OCI-LY7 (cell line): ENCODE results near the gene TMEM37. TPM values are rescaled to one million over a fixed set of nuclear protein-coding genes. Genes with fewer than 3 reads are reported as not detected.

ENCODE experiments used
- BruUV-seq: library from RNA; stranded (reverse); fragments of 400-500 nt; replicated peaks from 2 replicates; lab custom pipeline; 2021; lab: Mats Ljungman, UMichigan
- CTCF ChIA-PET: fragments of 300-600 bp; sonication (Branson Sonifier 250); formaldehyde crosslinking; loops from one replicate; lab custom pipeline; 2022; ENCODE audit warnings: antibody characterized with exemption; ENCODE audit not compliant: unreplicated experiment; lab: Charles Lee
- POLR2A ChIA-PET: fragments of 300-600 bp; sonication (Branson Sonifier 250); formaldehyde crosslinking; loops from one replicate; lab custom pipeline; 2022; ENCODE audit warnings: antibody characterized with exemption; lab: Charles Lee
- DNase-seq: peaks from one replicate; pipeline ENCODE4 v3.0.0-alpha.2; 2015; ENCODE audit warnings: low spot score
- H2AFZ ChIP-seq: fragments of 200-600 bp; sonication (generic), shearing (Covaris generic); 2 replicates; pipeline ENCODE4 v1.6.1; 2014; ENCODE audit warnings: mild to moderate bottlenecking, antibody characterized with exemption, low read length, moderate library complexity
- H3K27ac ChIP-seq: fragments of 200-600 bp; sonication (generic); 2 replicates; pipeline ENCODE4 v1.5.1; 2014; ENCODE audit warnings: mixed run types, low read depth, mild to moderate bottlenecking, moderate library complexity, low read length, inconsistent platforms; ENCODE audit not compliant: poor library complexity, severe bottlenecking
- H3K36me3 ChIP-seq: fragments of 200-600 bp; sonication (generic); 2 replicates; pipeline ENCODE4 v1.6.1; 2014; ENCODE audit warnings: mild to moderate bottlenecking, antibody characterized with exemption, low read length, moderate library complexity, mixed read lengths; ENCODE audit not compliant: insufficient read depth
- H3K4me1 ChIP-seq: fragments of 200-600 bp; sonication (generic); 2 replicates; pipeline ENCODE4 v1.5.1; 2014; ENCODE audit warnings: mild to moderate bottlenecking, low read length; ENCODE audit not compliant: insufficient read depth, poor library complexity, severe bottlenecking
- H3K4me2 ChIP-seq: fragments of 200-600 bp; sonication (generic); 2 replicates; pipeline ENCODE4 v1.6.1; 2014; ENCODE audit warnings: mild to moderate bottlenecking, low read length
- H3K4me3 ChIP-seq: fragments of 200-600 bp; sonication (generic); 2 replicates; pipeline ENCODE4 v1.5.1; 2014; ENCODE audit warnings: mild to moderate bottlenecking, low read depth, low read length; ENCODE audit not compliant: poor library complexity, severe bottlenecking
- H3K79me2 ChIP-seq: fragments of 200-600 bp; sonication (generic); 2 replicates; pipeline ENCODE4 v1.6.1; 2016; ENCODE audit warnings: low read depth, mild to moderate bottlenecking, low read length, moderate library complexity, mixed read lengths; ENCODE audit not compliant: insufficient read depth
- H3K9me2 ChIP-seq: fragments of 200-600 bp; sonication (generic); 2 replicates; pipeline ENCODE4 v1.6.1; 2016; ENCODE audit warnings: mild to moderate bottlenecking, low read length, mixed read lengths; ENCODE audit not compliant: insufficient read depth
- H3K9me3 ChIP-seq: fragments of 200-600 bp; sonication (generic); 2 replicates; pipeline ENCODE4 v1.6.1; 2014; ENCODE audit warnings: mild to moderate bottlenecking, mixed run types, low read length, mixed read lengths
- H4K20me1 ChIP-seq: fragments of 200-600 bp; sonication (generic); 2 replicates; pipeline ENCODE4 v1.6.1; 2014; ENCODE audit warnings: mild to moderate bottlenecking, antibody characterized with exemption, low read length, moderate library complexity, mixed read lengths; ENCODE audit not compliant: insufficient read depth
- EZH2phosphoT487 ChIP-seq: fragments of 200-600 bp; sonication (generic); IDR thresholded peaks from 2 replicates; pipeline ENCODE4 v1.6.1; 2018; ENCODE audit warnings: low read depth, borderline replicate concordance, mild to moderate bottlenecking, mixed run types, antibody characterized with exemption, low read length, moderate library complexity, mixed read lengths
- intact Hi-C: fragments of 100-400 bp; cut with micrococcal nuclease; formaldehyde crosslinking; loops from one replicate; pipeline ENCODE4 v1.10.0; 2022; ENCODE audit not compliant: unreplicated experiment
- total RNA-seq, 2 experiments: library from RNA; depleted of rRNA in 1 of 2; stranded (reverse); fragments of >200 nt in 1 of 2; shearing (Covaris generic) in 1 of 2; gene quantifications; 2 replicates each; pipeline ENCODE4 v1.2.3, GENCODE V29; 2014 to 2022
- TF ChIP-seq, protein P1 (sequence below): fragments of 200-600 bp; sonication (generic); conservative IDR thresholded peaks from 2 replicates; pipeline ENCODE4 v1.5.1; 2014; ENCODE audit warnings: mild to moderate bottlenecking, antibody characterized with exemption, low read length, moderate library complexity, mixed read lengths

Gene TMEM37
- total RNA-seq, 2 experiments from 2014 or later, result not detected

DNA sequence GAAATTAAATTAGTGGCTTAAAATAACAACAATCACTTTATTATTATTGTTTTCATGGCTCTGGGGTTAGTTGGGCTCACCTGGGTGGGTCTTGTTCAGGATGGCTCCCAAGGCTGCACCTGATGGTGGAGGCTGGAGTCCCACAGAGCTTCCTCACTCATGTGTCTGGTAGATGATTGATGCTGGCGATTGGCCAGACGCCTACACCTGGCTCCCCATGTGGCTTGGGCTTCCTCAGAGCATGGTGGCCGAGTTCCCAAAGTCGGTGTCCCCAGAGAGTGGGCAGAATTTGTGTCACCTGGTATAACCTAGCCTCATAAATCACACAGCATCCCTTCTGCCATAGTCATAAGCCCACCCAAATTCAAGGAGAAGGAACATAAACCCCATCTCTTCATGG is 46.7 kb upstream of the TMEM37 start:
- H3K4me2 ChIP-seq, result no peak overlapping the region
- intact Hi-C loops, result no loop called here
- no peaks in the 10 kb centered on the region for H3K79me2 ChIP-seq
- H3K9me2 ChIP-seq, result no peaks in the 10 kb centered on the region
- no peak for DNase-seq
- H3K27ac ChIP-seq, result no peak overlapping the region
- H2AFZ ChIP-seq, result peak overlapping the region; percentile 56; the same call in 1 of the 2 replicates
- no peak overlapping the region for H3K4me3 ChIP-seq
- TF ChIP-seq EZH2phosphoT487, result no peak
- TF ChIP-seq, protein P1, sequence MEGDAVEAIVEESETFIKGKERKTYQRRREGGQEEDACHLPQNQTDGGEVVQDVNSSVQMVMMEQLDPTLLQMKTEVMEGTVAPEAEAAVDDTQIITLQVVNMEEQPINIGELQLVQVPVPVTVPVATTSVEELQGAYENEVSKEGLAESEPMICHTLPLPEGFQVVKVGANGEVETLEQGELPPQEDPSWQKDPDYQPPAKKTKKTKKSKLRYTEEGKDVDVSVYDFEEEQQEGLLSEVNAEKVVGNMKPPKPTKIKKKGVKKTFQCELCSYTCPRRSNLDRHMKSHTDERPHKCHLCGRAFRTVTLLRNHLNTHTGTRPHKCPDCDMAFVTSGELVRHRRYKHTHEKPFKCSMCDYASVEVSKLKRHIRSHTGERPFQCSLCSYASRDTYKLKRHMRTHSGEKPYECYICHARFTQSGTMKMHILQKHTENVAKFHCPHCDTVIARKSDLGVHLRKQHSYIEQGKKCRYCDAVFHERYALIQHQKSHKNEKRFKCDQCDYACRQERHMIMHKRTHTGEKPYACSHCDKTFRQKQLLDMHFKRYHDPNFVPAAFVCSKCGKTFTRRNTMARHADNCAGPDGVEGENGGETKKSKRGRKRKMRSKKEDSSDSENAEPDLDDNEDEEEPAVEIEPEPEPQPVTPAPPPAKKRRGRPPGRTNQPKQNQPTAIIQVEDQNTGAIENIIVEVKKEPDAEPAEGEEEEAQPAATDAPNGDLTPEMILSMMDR, result no peak
- no peaks in the 10 kb centered on the region; the same call in 1 of the 2 replicates for H3K36me3 ChIP-seq
- H3K4me1 ChIP-seq, result peaks cover 35% of the 10 kb centered on the region
- BruUV-seq, result no TSS peak
- CTCF ChIA-PET, result no interaction called here
- H3K9me3 ChIP-seq, result no peaks in the 10 kb centered on the region
- H4K20me1 ChIP-seq, result no peaks in the 10 kb centered on the region
- POLR2A ChIA-PET, result interaction anchor here (0.6 to 0.8 kb wide), 2 partner anchors 18 to 88 kb away, joined by 3 to 4 read pairs; partner anchors contain the start of genes C2orf76 and DBI

DNA sequence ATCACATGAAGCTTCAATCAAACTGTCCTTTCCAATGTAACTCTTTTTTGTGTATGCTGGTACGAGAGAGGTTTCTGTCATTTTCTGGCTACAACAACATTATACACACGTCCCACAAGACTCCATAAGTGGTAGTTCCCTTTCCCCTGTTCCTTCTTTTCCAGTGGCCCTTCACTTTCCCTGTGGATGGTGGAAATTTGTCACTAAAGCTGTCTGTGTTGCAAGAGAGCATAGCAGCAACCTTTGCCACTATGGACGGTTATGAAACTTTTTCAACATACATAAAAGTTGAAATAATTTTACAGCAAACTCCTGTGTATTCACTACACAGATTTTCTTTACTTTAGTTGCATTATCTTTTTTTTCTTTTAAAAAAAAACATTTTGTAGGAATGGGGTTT is 46.2 kb upstream of the TMEM37 start:
- Histone ChIP-seq H2AFZ (peak overlapping the region; percentile 56), H3K36me3 (no peaks in the 10 kb centered on the region; the same call in 1 of the 2 replicates), H3K4me2 (no peak overlapping the region), H3K27ac (no peak overlapping the region), H4K20me1 (no peaks in the 10 kb centered on the region), H3K4me1 (peaks cover 35% of the 10 kb centered on the region), H3K9me2 (no peaks in the 10 kb centered on the region), H3K4me3 (no peak overlapping the region), H3K79me2 (no peaks in the 10 kb centered on the region), H3K9me3 (no peaks in the 10 kb centered on the region)
- ChIA-PET POLR2A (interaction anchor here (1.5 kb wide), 1 partner anchor 17 kb away, joined by 4 read pairs; no protein-coding TSS in a partner anchor), CTCF (no interaction called here)
- no TSS peak for BruUV-seq
- no peak for DNase-seq
- intact Hi-C loops, result no loop called here
- TF ChIP-seq, protein P1, result no peak
- no peak for TF ChIP-seq EZH2phosphoT487

DNA sequence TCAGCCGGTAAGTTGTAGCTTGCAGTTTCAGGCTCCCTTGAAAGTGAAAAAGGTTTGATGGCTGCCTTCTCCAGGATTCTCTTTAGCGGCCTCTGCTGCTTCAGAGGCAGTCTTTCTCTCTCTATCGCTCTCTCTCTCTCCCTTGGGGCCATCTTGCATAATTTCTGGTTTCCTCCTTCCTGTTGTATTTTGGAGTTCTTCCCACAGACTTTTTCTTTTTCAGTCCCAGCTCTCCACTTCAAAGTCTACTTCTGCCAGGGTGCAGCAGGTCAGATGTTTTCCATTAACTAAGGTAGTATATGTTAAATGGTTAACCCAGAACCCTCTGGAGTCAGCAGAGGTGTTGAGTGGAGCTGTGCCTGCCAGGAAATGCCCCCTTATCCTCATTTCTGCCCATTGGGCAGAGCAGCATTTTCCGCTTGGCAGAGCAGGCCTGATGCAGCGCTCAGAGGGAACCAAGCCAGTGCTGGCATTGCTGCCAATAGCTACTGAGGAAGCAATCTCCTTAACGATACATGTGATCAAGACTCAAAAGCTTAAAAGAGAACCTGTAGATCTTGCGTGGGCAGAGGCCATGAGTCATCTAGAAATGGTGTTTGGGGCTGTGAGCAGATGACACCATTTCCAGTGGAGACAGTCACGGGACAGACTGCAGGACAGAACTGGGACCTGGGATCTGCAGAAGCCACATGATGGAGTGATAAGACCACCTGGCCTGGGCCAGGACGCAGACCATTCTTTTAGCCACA is 44.1 kb upstream of the TMEM37 start:
- H3K9me2 ChIP-seq, result no peaks in the 10 kb centered on the region
- no peak for DNase-seq
- H3K4me1 ChIP-seq, result peaks cover 35% of the 10 kb centered on the region
- H3K36me3 ChIP-seq, result no peaks in the 10 kb centered on the region; the same call in 1 of the 2 replicates
- no peak for TF ChIP-seq EZH2phosphoT487
- TF ChIP-seq, protein P1, result peak; percentile 32; the same call in 1 of the 2 replicates
- no peak overlapping the region for H3K27ac ChIP-seq
- intact Hi-C loops, result no loop called here
- CTCF ChIA-PET, result interaction anchor here (0.6 kb wide), 1 partner anchor 20 kb away, joined by 3 read pairs; no protein-coding TSS in a partner anchor
- peak overlapping the region; percentile 6; the same call in 1 of the 2 replicates for H2AFZ ChIP-seq
- POLR2A ChIA-PET, result interaction anchor here (0.7 to 1.0 kb wide), 3 partner anchors 12 to 69 kb away, joined by 3 to 4 read pairs (median 3); no protein-coding TSS in a partner anchor
- H3K79me2 ChIP-seq, result no peaks in the 10 kb centered on the region
- BruUV-seq, result no TSS peak
- no peaks in the 10 kb centered on the region for H4K20me1 ChIP-seq
- H3K4me3 ChIP-seq, result no peak overlapping the region
- H3K9me3 ChIP-seq, result no peaks in the 10 kb centered on the region
- H3K4me2 ChIP-seq, result peak overlapping the region; percentile 19; the same call in 1 of the 2 replicates
